Ishikawa (cell line): ENCODE results near the gene WNK2.

Experiments
- EP300 ChIP-seq: IDR thresholded peaks from 2 replicates; pipeline ENCODE4 v1.6.1; 2012; ENCODE audit warnings: borderline replicate concordance
- MAX ChIP-seq: IDR thresholded peaks from 2 replicates; pipeline ENCODE4 v1.6.1; 2012
- TCF12 ChIP-seq: IDR thresholded peaks from 2 replicates; pipeline ENCODE4 v1.6.1; 2012; ENCODE audit warnings: low read depth
- TEAD4 ChIP-seq: IDR thresholded peaks from 2 replicates; pipeline ENCODE4 v1.6.1; 2012

- TF ChIP-seq TEAD4 (no peak), TCF12 (no peak), MAX (no peak), EP300 (no peak)
These were observed 82.0 kb downstream of the WNK2 start for GRCh38 chr9:93265972-93266371.
